Sigmoid colon (tissue), 7 donors: ENCODE results near the gene DOK5. TPM values are rescaled to one million over a fixed set of nuclear protein-coding genes. Genes with fewer than 3 reads are reported as not detected.

Experiments
- DNase-seq: peaks from one replicate; pipeline ENCODE4 v3.0.0-alpha.2; 2019
- H3K27ac ChIP-seq, 4 donors: fragments of 200-600 bp; sonication (generic); one replicate each; pipeline ENCODE4 v1.5.1; 2016 to 2019; ENCODE audit warnings: mild to moderate bottlenecking in 1 of 4
- H3K27me3 ChIP-seq, 3 donors: fragments of 200-600 bp; sonication (generic); one replicate each; pipeline ENCODE4 v1.5.1; 2019; ENCODE audit warnings: mild to moderate bottlenecking in 1 of 3
- H3K36me3 ChIP-seq, 4 donors: fragments of 200-600 bp; sonication (generic); one replicate each; pipeline ENCODE4 v1.5.1; 2016 to 2019
- H3K4me1 ChIP-seq, 4 donors: fragments of 200-600 bp; sonication (generic); one replicate each; pipeline ENCODE4 v1.5.1; 2017 to 2019
- H3K4me3 ChIP-seq, 4 donors: fragments of 200-600 bp; sonication (generic); one replicate each; pipeline ENCODE4 v1.5.1; 2017 to 2019; ENCODE audit warnings: mild to moderate bottlenecking in 2 of 4, moderate library complexity in 1 of 4
- H3K9me3 ChIP-seq, 4 donors: fragments of 200-600 bp in 3 of 4; sonication (generic) in 3 of 4; one replicate each; pipeline versions ENCODE4 v1.5.1 to v1.6.1; 2013 to 2019
- EP300 ChIP-seq, 4 donors: sonication (generic); formaldehyde crosslinking; IDR thresholded peaks; one replicate each; pipeline ENCODE4 v1.6.1; 2017; ENCODE audit warnings: antibody characterized with exemption in 4 of 4
- POLR2A ChIP-seq, 2 donors: fragments of 450-650 bp; IDR thresholded peaks; one replicate each; pipeline ENCODE4 v1.6.1; 2016; ENCODE audit warnings: antibody characterized with exemption in 2 of 2, mild to moderate bottlenecking in 2 of 2, moderate library complexity in 2 of 2
- POLR2AphosphoS5 ChIP-seq, 4 donors: sonication (generic); formaldehyde crosslinking; IDR thresholded peaks; one replicate each; pipeline ENCODE4 v1.6.1; 2017; ENCODE audit warnings: antibody characterized with exemption in 4 of 4
- WGBS, 2 donors: extraction: QIAGEN DNeasy Blood & Tissue Kit; methylation state at CpG; one replicate each; pipeline ENCODE4 v1.1.7; 2013; 5-methylcytosine and 5-hydroxymethylcytosine counted together
- intact Hi-C: fragments of 100-400 bp; cut with DNase I; formaldehyde crosslinking; loops from one replicate; pipeline ENCODE4 v1.15.1; 2023
- polyA plus RNA-seq, 3 donors: library from polyadenylated mRNA; stranded (reverse); fragments of 200-250 nt; gene quantifications; one replicate each; pipeline ENCODE4 v1.2.3, GENCODE V29; 2013
- total RNA-seq, 4 donors: library from RNA; depleted of rRNA; stranded (reverse); fragments of >200 nt; gene quantifications; one replicate each; pipeline ENCODE4 v1.1.0, GENCODE V29; 2016
- TF ChIP-seq, protein P1 (sequence below), 4 experiments: fragments of 450-650 bp in 3 of 4; fragments of 200-600 bp in 1 of 4; IDR thresholded peaks; one replicate each; pipeline ENCODE4 v1.5.1; 2016 to 2019; ENCODE audit warnings: antibody characterized with exemption in 4 of 4, mild to moderate bottlenecking in 3 of 4, moderate library complexity in 2 of 4
- donor health status: healthy with polysubstance abuse.
- donor health status: Bipolar disorder and iron deficiency.
- donor health status: healthy.

The DOK5 gene
- total and polyA plus RNA-seq, 7 donors: 0.32 to 5.0 (median 1.7) TPM; not detected in 1

- intact Hi-C loops: no loop called here
- 78 to 93% methylated on average over 2 of the region's 2 CpGs for whole genome bisulfite sequencing, 2 donors
- no peaks in the 10 kb centered on the region for H3K36me3 ChIP-seq
- no peaks in the 10 kb centered on the region for H3K9me3 ChIP-seq
- H3K27me3 ChIP-seq: no peaks in the 10 kb centered on the region
- DNase-seq: no peak
- no peaks in the 10 kb centered on the region for H3K4me1 ChIP-seq
- H3K27ac ChIP-seq: no peak overlapping the region
- no peak overlapping the region for H3K4me3 ChIP-seq
- TF ChIP-seq EP300 (IDR thresholded peaks at IDR 0.05) (no peak), POLR2AphosphoS5 (IDR thresholded peaks at IDR 0.05) (no peak), POLR2A (IDR thresholded peaks at IDR 0.05) (no peak)
- TF ChIP-seq, protein P1, sequence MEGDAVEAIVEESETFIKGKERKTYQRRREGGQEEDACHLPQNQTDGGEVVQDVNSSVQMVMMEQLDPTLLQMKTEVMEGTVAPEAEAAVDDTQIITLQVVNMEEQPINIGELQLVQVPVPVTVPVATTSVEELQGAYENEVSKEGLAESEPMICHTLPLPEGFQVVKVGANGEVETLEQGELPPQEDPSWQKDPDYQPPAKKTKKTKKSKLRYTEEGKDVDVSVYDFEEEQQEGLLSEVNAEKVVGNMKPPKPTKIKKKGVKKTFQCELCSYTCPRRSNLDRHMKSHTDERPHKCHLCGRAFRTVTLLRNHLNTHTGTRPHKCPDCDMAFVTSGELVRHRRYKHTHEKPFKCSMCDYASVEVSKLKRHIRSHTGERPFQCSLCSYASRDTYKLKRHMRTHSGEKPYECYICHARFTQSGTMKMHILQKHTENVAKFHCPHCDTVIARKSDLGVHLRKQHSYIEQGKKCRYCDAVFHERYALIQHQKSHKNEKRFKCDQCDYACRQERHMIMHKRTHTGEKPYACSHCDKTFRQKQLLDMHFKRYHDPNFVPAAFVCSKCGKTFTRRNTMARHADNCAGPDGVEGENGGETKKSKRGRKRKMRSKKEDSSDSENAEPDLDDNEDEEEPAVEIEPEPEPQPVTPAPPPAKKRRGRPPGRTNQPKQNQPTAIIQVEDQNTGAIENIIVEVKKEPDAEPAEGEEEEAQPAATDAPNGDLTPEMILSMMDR (IDR thresholded peaks at IDR 0.05): no peak
Measured at GRCh38 chr20:54543369-54543768, 68.0 kb downstream of the DOK5 start.

GRCh38 chr20:54545676-54546358 lies 70.4 kb downstream of the DOK5 start:
- TF ChIP-seq POLR2A (IDR thresholded peaks at IDR 0.05): no peak
- no peak for TF ChIP-seq EP300 (IDR thresholded peaks at IDR 0.05)
- no peak for TF ChIP-seq POLR2AphosphoS5 (IDR thresholded peaks at IDR 0.05)
- TF ChIP-seq, protein P1 (IDR thresholded peaks at IDR 0.05): no peak
- no peaks in the 10 kb centered on the region for H3K9me3 ChIP-seq
- DNase-seq: no peak
- H3K27ac ChIP-seq: no peak overlapping the region
- H3K27me3 ChIP-seq: no peaks in the 10 kb centered on the region
- no peak overlapping the region for H3K4me3 ChIP-seq
- H3K4me1 ChIP-seq: no peaks in the 10 kb centered on the region
- WGBS, 2 donors: 69 to 79% methylated on average over 4 of the region's 4 CpGs
- intact Hi-C loops: no loop called here
- H3K36me3 ChIP-seq: no peaks in the 10 kb centered on the region

- DNase-seq: no peak
- Histone ChIP-seq H3K9me3 (no peaks in the 10 kb centered on the region), H3K27ac (no peak overlapping the region), H3K36me3 (no peaks in the 10 kb centered on the region), H3K27me3 (no peaks in the 10 kb centered on the region), H3K4me3 (no peak overlapping the region), H3K4me1 (no peaks in the 10 kb centered on the region)
- 92 to 93% methylated on average over 8 of the region's 8 CpGs for WGBS, 2 donors
- no peak for TF ChIP-seq POLR2AphosphoS5 (IDR thresholded peaks at IDR 0.05)
- TF ChIP-seq POLR2A (IDR thresholded peaks at IDR 0.05): no peak
- intact Hi-C loops: no loop called here
Measured at GRCh38 chr20:54548849-54549248, 73.5 kb downstream of the DOK5 start.

DNA sequence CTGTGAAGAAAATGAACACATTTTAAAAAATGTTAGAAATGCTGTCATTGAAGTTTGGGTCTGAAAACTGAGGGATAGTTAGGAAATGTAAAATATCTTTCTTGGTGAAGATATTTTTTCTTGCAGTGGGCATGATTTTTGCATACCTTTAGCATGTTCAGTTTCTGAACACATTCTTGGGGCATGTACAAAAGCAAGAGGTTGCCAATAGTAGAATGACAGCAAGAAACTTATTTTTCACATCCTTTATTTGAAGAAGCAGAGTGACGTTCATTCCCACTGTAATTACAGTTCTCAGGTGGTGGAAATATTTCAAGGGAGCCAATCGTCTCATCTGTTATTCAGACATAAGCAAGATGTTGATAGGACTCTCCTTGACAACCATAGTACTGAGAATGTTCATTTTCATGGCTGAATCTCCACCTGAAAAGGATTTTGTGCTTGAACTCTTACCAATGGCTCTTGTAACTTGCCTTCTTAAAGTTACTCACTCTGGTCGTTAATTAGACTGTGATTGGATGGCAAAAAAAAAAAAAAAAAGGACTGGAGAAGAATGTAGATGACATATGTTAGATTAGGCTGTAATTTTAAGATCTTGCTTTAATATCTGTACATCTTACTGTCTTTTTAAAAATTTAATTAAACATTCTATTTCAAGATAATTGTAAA lies 74.4 kb downstream of the DOK5 start:
- no peak for TF ChIP-seq EP300 (IDR thresholded peaks at IDR 0.05)
- TF ChIP-seq, protein P1 (IDR thresholded peaks at IDR 0.05): no peak
- TF ChIP-seq POLR2AphosphoS5 (IDR thresholded peaks at IDR 0.05): no peak
- TF ChIP-seq POLR2A (IDR thresholded peaks at IDR 0.05): no peak
- Histone ChIP-seq H3K4me1 (no peaks in the 10 kb centered on the region), H3K4me3 (no peak overlapping the region), H3K36me3 (no peaks in the 10 kb centered on the region), H3K27me3 (no peaks in the 10 kb centered on the region), H3K27ac (no peak overlapping the region), H3K9me3 (no peaks in the 10 kb centered on the region)
- 44 to 63% methylated on average over 3 of the region's 3 CpGs for WGBS, 2 donors
- no peak for DNase-seq
- intact Hi-C loops: no loop called here

- Histone ChIP-seq H3K27ac (no peak overlapping the region), H3K36me3 (no peaks in the 10 kb centered on the region), H3K4me1 (no peaks in the 10 kb centered on the region), H3K27me3 (no peaks in the 10 kb centered on the region), H3K9me3 (no peaks in the 10 kb centered on the region), H3K4me3 (no peak overlapping the region)
- intact Hi-C loops: no loop called here
- TF ChIP-seq, protein P1 (IDR thresholded peaks at IDR 0.05): no peak
- TF ChIP-seq POLR2AphosphoS5 (IDR thresholded peaks at IDR 0.05): no peak
- TF ChIP-seq EP300 (IDR thresholded peaks at IDR 0.05): no peak
- TF ChIP-seq POLR2A (IDR thresholded peaks at IDR 0.05): no peak
- 86 to 90% methylated on average over 5 of the region's 5 CpGs for WGBS, 2 donors
- no peak for DNase-seq
Measured at GRCh38 chr20:54550776-54551396, 75.5 kb downstream of the DOK5 start.
